Measurements from ENCODE around the gene CA12.

DNA sequence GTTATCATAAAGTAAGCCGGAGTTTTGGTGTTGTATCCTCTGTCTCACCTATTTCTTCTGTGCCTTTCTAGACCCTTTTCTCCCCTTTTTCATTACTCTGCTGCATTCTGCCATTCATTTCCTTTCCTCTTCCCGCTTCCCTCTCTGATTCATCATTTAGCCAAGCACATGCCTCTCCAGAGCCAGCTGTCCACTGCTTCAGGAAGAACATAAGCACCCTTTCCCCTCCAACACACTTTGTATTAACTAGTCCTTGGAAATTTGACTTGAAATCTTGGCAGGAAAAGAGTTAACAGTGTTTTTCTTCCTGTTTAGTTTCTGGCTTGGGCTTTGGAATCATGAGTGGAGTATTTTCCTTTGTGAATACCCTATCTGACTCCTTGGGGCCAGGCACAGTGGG is 94.5 kb downstream of the CA12 start:
- TF ChIP-seq, protein P1, sequence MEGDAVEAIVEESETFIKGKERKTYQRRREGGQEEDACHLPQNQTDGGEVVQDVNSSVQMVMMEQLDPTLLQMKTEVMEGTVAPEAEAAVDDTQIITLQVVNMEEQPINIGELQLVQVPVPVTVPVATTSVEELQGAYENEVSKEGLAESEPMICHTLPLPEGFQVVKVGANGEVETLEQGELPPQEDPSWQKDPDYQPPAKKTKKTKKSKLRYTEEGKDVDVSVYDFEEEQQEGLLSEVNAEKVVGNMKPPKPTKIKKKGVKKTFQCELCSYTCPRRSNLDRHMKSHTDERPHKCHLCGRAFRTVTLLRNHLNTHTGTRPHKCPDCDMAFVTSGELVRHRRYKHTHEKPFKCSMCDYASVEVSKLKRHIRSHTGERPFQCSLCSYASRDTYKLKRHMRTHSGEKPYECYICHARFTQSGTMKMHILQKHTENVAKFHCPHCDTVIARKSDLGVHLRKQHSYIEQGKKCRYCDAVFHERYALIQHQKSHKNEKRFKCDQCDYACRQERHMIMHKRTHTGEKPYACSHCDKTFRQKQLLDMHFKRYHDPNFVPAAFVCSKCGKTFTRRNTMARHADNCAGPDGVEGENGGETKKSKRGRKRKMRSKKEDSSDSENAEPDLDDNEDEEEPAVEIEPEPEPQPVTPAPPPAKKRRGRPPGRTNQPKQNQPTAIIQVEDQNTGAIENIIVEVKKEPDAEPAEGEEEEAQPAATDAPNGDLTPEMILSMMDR (IDR thresholded peaks at IDR 0.05) = no peak
- TF ChIP-seq POLR2A (IDR thresholded peaks at IDR 0.05) = no peak

All from ovary (tissue), 3 donors.